GM21737 (cell line): ENCODE results near the gene KCNMA1.

ENCODE experiments used
- ATAC-seq: cut with Tn5 transposase; IDR thresholded peaks from one replicate; pipeline ENCODE4 v1.9.1; 2021; ENCODE audit warnings: mild to moderate bottlenecking, moderate library complexity; ENCODE audit not compliant: unreplicated experiment

KCNMA1 gene

DNA sequence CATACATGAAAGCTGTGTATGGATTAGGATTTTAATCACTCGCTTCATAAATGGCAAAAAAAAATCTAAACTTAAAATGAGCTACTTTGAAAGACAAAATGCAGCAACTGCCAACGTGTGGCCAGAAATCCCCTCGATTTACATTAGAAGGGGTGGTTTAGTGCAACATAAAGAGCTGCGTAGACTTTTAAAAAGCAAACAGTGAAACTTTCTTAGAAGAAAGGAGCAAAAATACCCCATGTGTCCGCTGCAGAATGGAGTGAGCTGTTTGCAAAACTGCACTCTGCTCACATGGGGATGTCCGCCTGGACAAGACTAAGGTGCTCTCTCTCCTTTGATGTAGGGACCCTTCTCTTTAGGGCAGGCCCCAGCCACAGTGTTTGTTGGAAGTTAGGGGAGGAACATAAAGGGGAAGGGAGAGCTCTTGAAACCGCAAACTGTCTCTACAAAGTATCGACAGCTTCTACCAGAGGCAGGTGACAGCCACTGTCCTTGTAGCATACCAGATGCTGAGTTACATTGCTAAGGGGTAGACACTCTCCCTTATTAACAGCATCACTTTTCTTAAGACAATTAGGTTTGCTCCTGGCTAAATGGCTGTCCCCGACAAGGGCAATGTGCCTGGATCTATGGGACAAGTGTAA, 528.1 kb downstream of the KCNMA1 start:
- ATAC-seq = no peak

DNA sequence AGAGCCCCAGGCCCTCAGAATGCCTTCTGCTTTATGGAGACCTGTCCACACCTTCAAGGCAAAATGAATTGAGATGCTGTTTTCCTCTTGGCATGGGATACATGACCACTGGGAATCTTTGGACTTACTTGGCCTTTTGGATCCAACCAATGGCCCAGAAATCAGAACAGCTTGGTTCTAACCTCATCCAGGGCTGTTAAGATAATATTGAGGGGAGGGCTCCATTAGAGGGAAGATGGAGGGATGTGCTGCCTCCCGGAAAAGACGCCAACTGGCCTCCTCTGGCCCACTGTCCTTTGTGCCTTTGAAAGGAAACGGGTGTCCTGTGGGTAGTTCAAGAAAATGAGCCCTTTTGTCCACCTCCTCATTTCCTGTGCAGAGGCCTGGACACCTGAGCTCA, 530.9 kb downstream of the KCNMA1 start:
- no peak for ATAC-seq

DNA sequence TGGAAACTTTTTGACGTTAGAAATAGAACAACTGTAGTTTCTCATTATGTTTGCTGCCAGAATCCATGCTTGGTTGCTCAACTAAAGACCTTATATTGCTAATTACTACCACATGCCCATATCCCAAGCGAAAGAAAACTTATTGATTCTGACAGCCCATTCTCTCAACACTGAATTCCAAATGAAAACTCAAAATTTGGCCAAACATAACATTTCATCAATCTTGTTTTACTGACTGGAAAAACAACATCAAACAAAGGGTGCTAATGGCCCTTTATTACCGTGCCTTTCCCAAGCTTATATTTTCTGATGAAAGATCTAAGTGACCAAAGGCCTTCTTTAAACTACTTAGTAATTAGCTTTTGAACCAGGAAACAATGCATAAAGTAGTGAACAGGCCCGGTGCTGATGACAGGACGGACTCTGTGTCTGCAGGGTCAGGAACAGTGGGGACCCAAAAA, 531.8 kb downstream of the KCNMA1 start:
- ATAC-seq = no peak

DNA sequence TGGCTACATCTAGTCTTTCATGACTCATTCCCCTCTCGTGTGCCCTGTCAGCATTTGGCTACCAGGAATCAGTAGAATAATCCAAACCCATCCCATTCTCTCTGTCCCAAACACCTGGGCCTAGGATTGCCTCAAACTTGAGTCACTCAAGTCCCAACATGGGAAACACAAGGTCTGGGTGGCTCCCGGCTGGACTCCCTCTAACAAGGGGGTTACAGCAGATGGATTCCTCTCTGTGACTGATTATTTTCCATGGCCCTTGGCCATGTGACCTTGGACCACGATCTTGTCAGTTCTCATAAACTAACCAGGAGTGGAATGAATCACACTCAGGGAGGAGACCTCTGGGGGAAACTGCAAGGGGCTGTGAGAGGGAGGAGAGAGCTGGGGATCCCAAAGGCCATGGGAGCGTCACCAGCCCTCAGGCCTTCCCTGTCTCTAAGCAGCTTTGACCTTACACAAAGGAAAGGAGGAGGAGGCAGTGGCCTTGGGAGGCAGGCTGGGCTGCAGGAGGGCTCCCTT, 533.1 kb downstream of the KCNMA1 start:
- no peak for ATAC-seq

DNA sequence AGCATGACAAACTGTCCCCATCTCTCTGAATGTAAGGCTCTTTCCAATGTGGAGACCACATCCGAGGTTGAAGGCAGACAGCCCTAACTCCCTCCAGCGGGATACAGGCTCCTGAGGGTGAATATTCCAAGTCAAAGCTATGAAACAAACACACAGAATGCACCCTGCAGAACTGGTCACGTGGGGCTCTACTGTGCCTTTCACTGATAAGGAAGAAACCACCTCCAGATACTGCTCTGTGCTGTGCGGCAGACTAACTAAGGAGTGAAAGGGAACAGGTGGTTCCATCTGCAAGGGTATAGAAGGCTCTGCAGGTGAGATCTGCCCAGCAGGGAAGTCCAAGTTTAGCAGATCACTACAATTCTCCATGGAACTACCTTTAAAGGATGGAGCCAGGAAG, 534.4 kb downstream of the KCNMA1 start:
- ATAC-seq = no peak

DNA sequence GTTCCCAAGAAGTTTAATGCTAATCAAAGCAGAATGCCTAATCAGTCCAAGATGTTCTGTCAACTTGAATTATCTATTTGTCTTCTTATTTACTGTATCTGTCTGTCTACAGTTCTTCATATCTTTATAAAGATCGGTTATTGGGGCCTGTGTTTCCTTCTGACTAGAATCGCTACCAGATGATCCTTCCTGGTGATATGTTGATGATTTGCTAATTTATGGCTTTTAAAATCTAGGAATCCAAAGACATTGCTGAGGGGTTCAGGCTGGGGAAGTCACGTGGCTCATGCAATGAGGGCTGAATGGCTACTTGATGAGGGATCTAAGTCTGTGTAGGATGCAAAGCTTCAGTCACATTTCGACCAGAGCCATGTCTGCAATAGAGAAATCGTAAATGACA, 536.3 kb downstream of the KCNMA1 start:
- no peak for ATAC-seq

DNA sequence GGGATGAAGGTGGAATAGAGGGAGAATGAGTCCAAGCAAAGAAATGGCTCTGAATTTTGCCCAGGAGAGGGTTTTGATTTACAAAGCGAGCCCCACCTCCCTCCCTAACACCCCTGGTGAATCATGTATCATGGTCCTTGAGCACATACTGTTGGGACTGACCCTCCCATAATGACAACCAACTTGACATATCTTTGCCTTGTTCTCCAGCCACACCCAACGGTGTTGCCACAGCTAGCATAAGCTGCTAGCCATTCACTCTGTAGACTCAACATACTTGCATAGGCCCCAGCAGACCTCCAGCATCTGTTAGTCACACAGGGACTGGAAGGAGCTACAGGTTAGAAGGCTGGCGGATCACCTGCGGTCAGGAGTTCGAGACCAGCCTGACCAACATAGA, 538.5 kb downstream of the KCNMA1 start:
- ATAC-seq = no peak

DNA sequence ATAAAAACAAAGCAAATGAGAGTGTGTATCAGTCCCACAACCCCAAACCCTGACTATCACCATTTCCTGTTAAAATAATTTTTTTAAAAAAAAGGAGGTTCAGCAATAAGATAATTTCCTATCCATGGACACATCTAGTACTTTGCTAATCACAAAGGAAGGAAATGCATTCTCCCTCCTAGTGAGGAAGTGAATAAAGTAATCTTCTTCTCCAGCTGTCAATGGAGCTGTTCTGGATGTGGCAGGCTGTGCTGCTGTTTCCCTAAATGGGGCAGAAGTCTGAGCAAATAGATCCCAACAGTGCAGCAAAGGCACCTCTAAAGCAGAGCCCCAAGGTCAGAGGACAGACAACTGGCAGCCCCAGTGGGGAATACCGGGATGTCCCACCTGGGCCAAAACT, 540.0 kb downstream of the KCNMA1 start:
- no peak for ATAC-seq

DNA sequence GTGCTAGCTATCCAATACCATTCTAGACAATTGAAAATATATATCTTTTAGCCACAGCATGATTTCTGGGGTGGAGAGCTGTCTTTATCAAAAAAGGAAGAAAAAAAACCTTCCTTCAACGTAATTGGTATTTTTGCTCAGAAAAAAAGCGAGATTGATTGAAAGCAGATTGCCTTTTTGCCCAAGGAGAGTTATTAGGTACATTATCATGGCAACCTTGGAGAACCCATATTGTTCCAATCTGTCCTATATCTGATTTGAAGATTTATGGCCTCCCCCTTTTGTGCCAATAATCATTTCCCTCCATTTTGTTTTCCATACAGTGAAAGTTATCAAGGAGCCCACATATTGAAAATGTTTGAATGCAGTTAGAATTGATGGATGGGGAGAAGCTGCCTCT, 544.5 kb downstream of the KCNMA1 start:
- ATAC-seq = no peak

DNA sequence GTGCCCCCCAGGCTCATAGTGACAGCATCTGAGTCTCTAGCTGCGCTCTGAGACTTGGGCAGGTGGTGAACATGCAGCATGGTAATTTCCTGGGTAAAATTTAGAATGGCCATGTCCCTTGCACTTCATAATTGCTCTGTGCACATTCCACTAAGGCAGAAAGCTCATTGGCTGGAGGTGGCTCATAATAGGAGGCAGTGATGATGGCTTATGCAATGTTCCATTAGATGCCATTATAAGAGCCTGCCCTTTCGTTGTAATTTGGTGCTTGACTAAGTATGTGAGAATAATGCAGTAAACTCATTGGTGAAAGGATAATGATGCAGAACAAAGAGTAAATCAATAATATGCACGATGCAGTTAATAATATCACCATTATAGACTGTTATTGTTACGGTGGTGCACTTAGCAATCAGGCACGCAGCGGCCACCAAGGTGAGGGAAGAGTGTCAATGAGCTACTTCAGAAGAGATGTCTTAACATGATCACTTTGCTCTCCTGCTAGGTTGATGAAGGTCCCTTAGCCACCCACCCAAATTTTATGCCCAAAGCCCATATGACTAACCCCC, 545.9 kb downstream of the KCNMA1 start:
- no peak for ATAC-seq

DNA sequence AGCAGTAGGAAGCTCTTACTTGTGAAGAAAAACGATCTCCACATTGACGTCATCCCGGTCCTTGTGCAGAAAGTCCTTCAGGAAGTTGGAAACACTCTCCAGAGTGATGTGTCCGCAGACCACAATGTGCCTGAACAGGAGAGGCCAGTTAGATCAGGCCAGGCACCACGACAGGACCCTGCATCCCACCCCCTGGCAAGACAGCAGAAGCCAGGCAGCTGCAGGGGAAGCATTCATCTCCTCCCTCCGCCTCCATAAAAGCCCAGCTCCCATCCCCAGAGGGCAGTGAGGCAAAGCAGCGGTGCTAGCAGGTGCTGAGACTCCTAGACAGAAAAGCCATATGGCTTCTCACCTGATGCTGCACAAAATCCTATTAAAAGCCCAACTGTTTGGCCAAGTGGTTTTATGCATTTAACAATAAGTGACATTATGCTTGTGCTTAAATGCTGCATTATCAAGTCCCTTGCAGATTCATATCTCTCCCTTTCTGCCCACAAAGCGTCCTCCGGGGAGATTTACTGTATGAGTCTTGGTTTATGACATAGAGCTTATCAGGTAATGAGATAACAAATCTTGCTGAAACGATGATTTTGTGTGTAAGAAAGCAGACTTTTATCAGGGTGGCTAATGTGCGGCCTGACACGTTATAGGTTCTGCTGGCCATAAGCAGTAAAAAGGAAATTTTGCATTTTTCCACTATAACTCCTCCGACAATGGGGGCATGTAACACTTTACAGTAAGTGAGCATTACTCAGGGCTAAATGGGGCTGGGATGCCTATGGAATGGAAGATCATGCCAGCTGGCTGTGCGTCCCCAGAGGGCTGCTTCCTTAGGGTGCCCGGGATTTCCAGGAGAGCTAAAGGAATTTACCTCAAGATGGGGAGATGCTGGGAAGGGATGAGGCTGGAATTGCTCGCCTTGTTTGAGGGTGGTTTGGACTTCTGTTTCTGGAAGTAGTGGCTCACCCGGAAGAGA, 546.9 kb downstream of the KCNMA1 start:
- ATAC-seq = no peak

DNA sequence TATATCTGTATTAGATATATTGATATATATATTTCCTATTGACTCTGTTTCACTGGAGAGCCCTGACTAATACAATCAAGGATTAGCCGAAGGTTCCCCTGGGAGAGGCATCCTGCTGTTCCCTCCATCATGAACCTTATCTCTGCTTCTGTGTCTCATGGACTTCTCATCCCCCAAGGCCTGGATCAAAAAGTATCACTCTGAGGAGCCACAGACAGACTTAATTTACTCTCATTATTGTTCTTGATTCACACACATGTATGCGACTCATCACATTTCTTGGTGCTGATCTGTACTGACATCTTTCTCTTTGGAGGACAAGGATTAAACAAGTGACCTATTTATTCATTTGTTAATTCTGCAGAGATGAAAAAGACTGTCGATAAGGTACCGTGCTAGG, 550.2 kb downstream of the KCNMA1 start:
- ATAC-seq = no peak

DNA sequence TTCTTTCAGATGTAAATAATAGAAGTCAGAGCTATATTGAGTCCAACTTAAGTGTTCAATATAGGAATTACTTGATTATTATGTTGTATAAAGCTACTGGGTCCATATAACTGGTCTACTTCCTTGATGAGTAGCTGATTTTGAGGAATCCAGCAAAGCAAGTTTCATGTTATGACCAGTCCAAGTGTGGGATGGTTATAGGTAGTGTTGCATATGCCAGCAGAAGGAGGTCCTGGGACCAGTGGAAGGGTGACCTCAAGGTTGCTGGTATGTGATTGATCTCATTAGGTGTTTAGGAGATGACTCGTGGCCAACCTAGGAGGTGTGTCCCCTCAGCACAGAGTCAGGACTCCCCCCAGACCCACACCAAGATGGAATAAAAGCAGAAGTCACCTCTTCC, 551.5 kb downstream of the KCNMA1 start:
- no peak for ATAC-seq

DNA sequence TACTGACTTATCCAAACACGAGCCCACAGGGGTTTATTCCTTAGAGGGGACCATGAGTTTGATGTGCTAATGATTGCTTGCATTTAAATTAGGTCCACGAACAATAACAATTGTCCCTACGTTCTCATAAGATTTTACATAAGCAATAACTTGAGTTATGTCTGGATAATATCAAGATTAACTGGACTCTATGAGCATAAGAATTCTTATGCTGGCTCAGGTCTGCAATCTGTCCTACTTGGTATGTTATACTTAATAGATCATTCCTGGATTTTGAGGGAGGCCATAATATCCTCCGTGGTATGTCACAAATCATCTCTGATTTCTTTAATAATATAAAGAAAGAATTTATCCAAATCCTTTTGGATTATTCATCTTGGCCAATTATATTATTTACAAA, 552.3 kb downstream of the KCNMA1 start:
- ATAC-seq = no peak

DNA sequence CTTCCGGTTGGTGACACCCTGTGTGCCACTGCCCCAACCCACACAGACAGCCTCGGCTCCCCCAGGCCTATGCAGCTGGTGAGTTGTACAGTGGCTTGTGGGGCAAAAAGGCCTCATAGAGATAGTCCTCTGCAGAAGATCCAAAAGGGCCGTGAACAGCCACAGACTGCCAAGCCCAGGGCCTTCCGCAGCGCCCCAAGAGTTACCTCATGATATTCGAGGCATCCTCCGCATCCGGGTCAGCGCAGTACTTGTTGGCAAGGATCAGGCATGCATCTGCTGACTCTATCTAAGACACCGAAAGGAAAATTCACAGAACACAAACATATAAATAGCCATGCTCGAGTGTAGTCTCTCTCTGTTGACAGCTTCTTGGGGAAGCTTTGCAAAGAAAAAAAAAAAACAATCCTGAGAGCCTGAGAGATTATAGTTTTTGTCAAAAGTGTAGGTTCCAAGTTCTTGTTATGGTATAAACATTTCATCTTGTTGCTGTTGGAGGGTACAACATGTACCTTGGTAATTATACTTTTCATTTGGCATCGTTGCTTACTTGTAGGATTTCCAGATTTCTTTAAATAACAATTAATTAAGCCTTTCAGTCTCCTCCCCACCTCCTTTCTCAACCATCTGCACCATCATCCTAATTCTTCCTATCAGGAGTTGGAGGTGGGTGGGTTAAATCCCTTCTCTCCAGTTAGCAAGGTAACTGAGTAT, 553.0 kb downstream of the KCNMA1 start:
- no peak for ATAC-seq

DNA sequence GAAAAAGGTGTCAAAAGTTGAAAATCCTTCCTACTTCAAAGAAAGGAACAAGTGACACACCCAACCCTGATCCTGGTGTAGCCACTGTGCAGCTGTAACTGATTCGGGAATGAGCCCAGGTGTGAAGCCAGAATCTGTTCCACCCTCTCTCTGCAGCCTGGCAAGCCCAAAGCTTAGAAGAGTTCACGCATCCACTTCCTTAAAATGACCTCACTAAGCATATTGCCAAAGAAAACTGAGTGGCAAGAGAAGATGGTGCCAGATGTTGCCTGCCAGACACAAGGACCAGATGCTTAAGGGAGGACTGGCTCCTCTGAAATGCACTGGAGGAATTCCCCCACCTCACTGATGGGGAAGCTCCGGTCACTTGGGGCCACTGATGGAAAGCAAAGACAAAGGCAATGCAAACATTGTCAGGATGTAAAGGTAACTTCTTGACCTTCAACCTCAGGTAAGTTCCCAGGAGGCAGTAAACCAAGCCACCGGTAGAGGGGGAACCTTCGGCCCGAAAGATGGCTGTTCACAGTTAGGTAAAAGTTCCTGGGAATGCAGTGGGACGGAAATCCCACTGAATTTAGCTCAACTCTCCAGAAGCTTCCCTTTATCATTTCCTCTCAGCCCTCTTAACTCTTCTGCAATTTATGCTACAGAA, 554.9 kb downstream of the KCNMA1 start:
- no peak for ATAC-seq

DNA sequence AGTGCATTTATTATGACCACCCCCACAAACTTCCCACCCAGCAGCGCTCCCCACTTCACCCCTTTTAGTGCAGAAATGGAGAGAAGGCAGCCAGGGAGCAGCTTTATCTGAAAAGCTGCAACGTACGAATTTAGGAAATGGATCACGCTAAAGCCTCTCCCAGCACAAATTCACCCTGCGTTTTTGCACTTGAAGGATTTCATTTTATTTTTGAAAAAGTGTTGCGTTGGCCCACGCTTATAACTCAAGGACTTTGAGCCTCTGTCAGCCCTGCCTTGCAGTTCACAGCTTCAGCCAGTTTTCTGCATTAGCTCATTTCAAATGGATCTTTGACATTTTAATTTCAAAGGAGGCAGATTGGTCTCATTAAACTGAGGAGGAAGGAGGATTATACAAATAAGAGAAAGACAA, 556.1 kb downstream of the KCNMA1 start:
- ATAC-seq = no peak

DNA sequence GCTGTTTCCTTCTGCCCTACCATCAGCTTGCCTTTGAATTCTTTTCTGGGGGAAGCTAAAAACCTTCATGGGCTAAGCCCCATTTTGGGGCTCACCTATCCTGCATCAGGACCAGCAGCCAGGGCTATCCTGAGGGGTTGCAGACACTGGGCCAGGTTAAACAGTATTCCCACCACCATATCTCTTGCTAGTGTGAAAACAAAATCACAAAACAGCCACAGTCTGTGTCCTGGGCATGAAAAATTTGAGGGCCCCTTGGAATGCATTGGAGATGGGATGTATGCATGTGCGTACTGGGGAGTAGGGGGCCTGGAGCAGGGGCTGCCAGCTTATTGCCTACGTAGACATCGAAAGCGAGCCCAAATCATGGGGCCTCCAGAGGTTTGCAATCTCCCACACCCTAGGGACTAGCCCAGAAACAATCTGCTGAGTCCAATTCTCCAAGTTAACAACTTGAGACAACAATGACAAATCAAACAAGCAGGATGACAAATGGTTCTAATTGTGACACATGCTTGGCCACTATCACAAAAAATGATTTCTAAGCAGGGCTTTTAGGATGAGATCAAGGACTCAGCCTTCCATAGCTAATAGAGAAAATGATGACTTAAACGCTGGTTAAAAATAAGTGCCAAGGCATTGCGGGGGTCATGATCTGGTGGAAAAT, 557.1 kb downstream of the KCNMA1 start:
- no peak for ATAC-seq

DNA sequence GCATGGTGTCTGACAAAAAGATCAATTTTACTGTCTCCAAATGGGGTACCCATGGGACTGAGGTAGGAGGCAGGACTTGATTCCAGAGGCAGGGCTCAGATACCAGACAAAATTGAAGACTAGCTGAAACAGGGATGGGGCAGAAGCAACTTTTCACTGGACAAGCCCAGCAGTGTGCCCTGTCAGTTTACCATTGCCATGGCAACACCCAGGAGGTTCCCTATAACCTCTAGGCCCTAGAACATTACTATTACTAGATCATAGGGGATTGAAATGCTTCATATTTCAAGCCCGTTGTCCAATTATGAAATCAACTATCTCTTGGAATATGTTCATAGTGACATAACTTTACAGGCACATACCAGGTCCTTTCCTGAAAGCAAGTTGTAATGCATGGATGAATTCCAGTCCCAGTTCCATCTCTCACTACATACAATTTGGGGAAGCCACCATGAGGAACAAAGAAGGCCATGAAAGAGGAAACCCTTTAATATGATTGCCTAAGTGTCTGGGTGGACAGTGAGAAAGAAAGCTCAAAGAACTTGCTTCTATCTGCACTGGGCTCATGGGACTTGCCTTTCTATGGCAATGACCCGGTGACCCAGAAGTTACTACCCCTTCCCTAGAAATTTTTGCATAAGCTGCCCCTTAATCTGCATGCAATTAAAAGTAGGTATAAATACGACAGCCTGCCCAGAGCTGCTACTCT, 557.9 kb downstream of the KCNMA1 start:
- ATAC-seq = no peak
